Right hindlimb (tissue), 1 donor: Measurements from ENCODE around the gene ITGA11.

Experiments
- DNase-seq: peaks from one replicate; pipeline ENCODE4 v3.0.0-alpha.2; 2018

Gene ITGA11

GRCh38 chr15:68281008-68281407 lies 151.0 kb downstream of the ITGA11 start:
- DNase-seq: no peak

- DNase-seq: no peak
Measured at GRCh38 chr15:68279779-68280753, 151.9 kb downstream of the ITGA11 start.

GRCh38 chr15:68278595-68279405 lies 153.2 kb downstream of the ITGA11 start:
- no peak for DNase-seq

DNA sequence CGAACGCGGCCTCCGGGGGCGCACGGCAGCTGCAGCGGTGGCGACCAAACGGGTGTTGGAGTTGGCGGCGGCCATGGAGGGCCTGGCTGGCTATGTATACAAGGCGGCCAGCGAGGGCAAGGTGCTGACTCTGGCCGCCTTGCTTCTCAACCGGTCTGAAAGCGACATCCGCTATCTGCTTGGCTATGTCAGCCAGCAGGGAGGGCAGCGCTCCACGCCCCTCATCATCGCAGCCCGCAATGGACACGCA lies 153.7 kb downstream of the ITGA11 start:
- DNase-seq: no peak

- DNase-seq: peak; percentile 95
Measured at GRCh38 chr15:68277603-68278344, 154.2 kb downstream of the ITGA11 start, which contains the start of gene FEM1B. TSS of gene FEM1B (plus strand) at chr15:68277745. CDS start at chr15:68278418, 673 bp downstream.

GRCh38 chr15:68277131-68277602 lies 154.8 kb downstream of the ITGA11 start:
- no peak for DNase-seq

DNA sequence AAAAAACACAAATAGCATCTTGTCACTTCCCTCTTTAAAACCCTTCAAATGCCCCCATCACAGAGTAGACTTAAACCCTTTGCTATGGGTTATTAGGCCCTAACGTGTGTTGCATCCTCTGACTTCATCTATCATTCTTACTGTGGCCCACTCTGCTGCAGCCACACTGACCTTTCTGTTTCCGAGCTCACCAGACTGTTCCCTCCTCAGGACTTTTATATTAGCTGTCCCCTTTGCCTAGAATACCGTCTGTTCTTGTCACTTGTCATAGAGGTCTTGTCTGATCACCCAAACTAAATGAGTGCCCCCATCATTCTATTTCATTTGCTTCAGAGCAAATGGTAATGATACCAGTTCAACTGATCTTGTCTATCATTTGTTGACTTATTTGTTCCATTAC lies 155.3 kb downstream of the ITGA11 start:
- no peak for DNase-seq

DNA sequence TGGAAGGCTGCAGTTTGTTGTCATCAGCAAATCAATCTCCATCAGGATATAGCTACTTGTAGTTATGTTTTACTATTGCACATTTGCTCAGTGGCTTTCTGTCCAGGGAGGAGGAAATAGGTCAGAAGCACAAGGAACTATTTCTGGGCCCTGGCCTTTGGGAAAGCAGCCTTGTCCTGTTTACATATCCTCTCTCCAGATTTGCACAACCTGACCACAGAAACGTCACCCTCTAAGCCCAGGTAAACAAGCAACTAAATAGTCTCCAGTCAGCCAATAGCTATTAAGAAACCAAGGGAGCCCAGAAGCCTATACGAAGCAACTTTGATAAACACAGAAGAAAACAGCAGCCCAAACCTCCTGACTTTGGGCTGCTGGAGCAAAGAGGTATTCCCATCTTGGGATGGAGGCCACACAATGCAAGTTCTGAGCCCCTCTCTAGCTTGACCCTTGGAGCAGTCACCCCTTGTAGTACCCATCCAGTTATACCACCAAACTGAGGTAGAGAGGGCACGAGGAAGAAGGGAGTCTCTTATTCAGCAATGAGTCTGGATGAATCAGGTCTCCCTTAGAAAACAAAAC lies 156.7 kb downstream of the ITGA11 start:
- DNase-seq: no peak

- no peak for DNase-seq
Measured at GRCh38 chr15:68274201-68274848, 157.6 kb downstream of the ITGA11 start.

DNA sequence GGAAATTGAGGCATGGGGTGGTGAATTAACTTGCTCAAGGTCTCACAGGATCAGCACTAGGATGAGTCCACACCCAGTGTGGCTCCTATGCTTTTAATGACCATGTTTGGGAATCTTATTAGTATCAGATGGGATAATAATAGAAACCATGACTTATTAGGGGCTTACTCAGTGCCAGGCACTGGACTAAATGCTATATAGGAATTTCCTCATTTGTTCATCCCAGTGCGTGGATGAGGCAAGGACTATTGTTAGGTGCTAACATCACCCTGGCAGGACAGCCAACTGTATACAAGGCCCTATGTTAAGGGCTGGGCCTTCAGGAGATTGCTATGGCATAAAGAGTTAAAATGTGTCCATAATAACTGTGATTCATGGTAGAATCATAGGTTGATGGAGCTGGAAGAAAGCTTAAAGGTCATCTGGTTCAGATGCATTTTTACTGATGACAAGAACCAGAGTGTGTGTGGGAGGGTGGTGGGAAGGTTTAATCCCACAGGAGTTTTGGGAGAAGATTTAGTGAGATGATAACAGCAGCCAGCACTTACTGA lies 159.2 kb downstream of the ITGA11 start:
- DNase-seq: no peak

GRCh38 chr15:68271854-68272471 lies 160.0 kb downstream of the ITGA11 start:
- DNase-seq: no peak

- DNase-seq: no peak
Measured at GRCh38 chr15:68268405-68268804, 163.6 kb downstream of the ITGA11 start.

DNA sequence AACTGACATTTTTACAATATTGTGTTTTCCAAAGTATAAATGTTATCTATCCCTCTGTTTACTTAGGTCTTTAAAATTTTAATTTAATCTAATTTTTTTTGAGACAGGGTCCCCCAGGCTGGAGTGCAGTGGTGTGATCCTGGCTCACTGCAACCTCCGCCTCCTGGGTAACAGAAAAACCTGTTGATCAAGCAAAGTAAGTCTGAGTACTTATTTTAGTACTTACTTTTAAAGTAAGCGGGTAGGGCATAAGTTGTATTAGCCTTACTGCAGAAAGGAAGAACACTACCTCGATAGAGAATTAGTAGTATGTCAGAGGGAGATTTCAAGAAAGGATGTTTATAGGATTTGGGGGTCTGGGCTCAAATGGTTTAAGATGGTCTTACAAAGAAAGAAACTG lies 166.3 kb downstream of the ITGA11 start:
- DNase-seq: no peak

- DNase-seq: no peak
Measured at GRCh38 chr15:68265081-68265480, 166.9 kb downstream of the ITGA11 start.

DNA sequence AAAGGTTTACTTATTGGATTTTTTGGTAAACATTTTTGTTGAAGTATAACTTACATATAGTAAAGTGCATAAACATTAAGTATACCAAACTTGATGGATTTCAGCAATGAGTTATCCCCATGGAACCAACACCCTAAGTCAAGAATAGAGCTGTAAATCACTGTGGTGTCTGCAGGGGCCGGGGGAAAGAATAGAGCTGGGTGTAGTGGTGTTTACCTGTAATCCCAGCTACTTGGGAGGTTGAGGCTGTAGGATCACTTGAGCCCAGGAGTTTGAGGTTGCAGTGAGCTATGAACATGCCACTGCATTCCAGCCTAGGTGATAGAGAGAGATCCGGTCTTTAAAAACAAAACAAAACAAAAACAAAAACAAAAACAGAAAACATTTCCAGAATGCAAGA lies 167.7 kb downstream of the ITGA11 start:
- no peak for DNase-seq

- DNase-seq: no peak
Measured at GRCh38 chr15:68262514-68263356, 169.2 kb downstream of the ITGA11 start.

DNA sequence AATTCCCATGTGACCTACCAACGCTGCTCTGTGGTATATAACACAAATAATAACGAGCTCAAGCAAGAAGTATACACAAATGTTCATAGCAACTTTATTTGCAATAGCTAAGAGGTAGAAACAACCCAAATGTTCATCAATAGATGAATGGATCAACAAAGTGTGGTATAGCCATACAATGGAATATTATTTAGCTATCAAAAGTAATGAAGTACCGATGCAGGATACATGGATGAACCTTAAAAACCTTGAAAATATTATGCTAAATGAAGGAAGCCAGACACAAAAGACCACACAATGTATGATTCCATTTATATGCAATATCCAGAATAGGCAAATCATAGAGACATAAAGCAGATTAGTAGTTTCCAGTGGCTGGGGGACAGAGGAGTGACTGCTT lies 170.0 kb downstream of the ITGA11 start:
- DNase-seq: no peak

DNA sequence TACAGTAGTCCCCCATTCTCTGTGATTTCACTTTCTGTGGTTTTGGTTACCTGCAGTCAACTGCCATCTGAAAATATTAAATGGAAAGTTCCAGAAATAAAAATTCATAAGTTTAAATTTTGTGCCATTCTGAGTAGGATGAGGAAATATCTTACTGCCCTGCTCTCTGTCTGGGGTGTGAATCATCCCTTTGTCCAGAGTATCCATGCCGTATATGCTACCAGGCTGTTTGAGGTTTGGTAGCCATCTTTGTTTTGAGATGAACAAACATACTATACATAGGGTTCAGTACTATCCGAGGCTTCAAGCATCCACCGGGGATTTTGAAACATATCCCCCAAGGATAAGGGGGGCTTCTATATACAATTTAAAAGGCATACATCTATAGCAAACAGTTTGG lies 170.7 kb downstream of the ITGA11 start:
- no peak for DNase-seq

GRCh38 chr15:68259883-68260282 lies 172.1 kb downstream of the ITGA11 start:
- DNase-seq: no peak

DNA sequence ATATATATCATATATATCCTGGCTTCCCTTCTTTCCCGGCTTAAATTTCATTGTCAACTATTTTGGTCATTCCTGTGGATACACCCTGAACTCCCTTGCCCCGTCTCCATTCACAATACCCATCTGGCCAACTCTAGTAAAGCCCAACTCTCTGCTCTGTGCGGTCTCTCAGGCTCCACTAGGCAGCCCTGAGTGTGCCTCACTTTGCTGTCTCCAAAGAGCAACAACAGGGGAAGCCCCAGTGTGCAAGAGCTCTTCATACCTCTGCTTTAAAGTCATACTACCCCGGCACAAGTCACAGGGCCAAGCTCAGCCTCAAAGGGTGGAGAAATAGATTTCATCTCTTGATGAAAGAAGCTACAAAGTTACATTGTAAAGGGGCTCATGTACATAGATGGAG lies 173.3 kb downstream of the ITGA11 start:
- DNase-seq: no peak
